ENCODE results near the gene KATNB1. TPM values are rescaled to one million over a fixed set of nuclear protein-coding genes. Genes with fewer than 3 reads are reported as not detected.
A peak's percentile ranks its signal among the peaks of the same experiment; 100 is the strongest.

Gene KATNB1
- polyA plus RNA-seq, 1 of the 3 experiments (the other 2 are of a cell fraction) = 43.7 TPM

GRCh38 chr16:57794849-57795430 is 59.4 kb downstream of the KATNB1 start:
- Histone ChIP-seq H3K27ac (ENCODE audit: low read depth in 2 of 2, low read length in 1 of 2) (no peak overlapping the region), H3F3A (replicated peaks; ENCODE audit: insufficient read depth) (peaks cover 3% of the 10 kb centered on the region), H2AFZ (ENCODE audit: low read depth) (no peak overlapping the region), H3K36me3 (replicated peaks in 1 of 2; ENCODE audit: control insufficient read depth in 1 of 2, insufficient read depth in 2 of 2, low read length in 1 of 2) (peaks cover 26 to 41% of the 10 kb centered on the region in 2 experiments), H3K9ac (no peak overlapping the region), H4K20me1 (ENCODE audit: insufficient read depth) (peaks cover 44% of the 10 kb centered on the region), H3K4me2 (no peak overlapping the region), H3K9me3 (no peaks in the 10 kb centered on the region), H3K79me2 (ENCODE audit: insufficient read depth) (peaks cover 82% of the 10 kb centered on the region), H3K9me2 (no peaks in the 10 kb centered on the region), H3K4me1 (ENCODE audit: control insufficient read depth in 1 of 2, insufficient read depth in 2 of 2, low read depth in 1 of 2, low read length in 1 of 2) (peaks cover 3 to 5% of the 10 kb centered on the region in 2 experiments; a peak in 2 of 4 replicates), H3K4me3 (ENCODE audit: low read depth in 2 of 2, low read length in 1 of 2) (no peak overlapping the region; a peak in 1 of 4 replicates), H3K27me3 (ENCODE audit: insufficient read depth) (no peaks in the 10 kb centered on the region)
- POLR2A ChIA-PET = interaction anchor here (1.1 kb wide), 1 partner anchor 19 kb away, joined by 3 read pairs; no protein-coding TSS in a partner anchor
- CTCF ChIA-PET = interaction anchor here (0.7 to 3.0 kb wide), 25 partner anchors 8 to 206 kb away, joined by 3 to 20 read pairs (median 4); partner anchors contain the start of genes USB1 and ZNF319
- no peak for TF ChIP-seq NRF1 (IDR thresholded peaks at IDR 0.05; ENCODE audit: low read depth, low read length)
- TF ChIP-seq USF2 (IDR thresholded peaks at IDR 0.05; ENCODE audit: borderline replicate concordance, low read depth, low read length) = no peak
- TF ChIP-seq FOXJ3 (CRISPR knock-in tag; IDR thresholded peaks at IDR 0.05) = no peak
- no peak for TF ChIP-seq RXRA (IDR thresholded peaks at IDR 0.05; ENCODE audit: borderline replicate concordance, low read depth)
- TF ChIP-seq RCOR1 (IDR thresholded peaks at IDR 0.05; ENCODE audit: low read length) = no peak
- TF ChIP-seq GABPA (IDR thresholded peaks at IDR 0.05; ENCODE audit: low read depth) = no peak
- 100% methylated on average over 2 of the region's 18 CpGs for WGBS (ENCODE audit: low lambda C conversion rate)
- no peak for DNase-seq

- Histone ChIP-seq H3K9me2 (no peaks in the 10 kb centered on the region), H4K20me1 (ENCODE audit: insufficient read depth) (peaks cover 49% of the 10 kb centered on the region), H2AFZ (ENCODE audit: low read depth) (no peak overlapping the region), H3K4me3 (ENCODE audit: low read depth in 2 of 2, low read length in 1 of 2) (no peak overlapping the region; a peak in 1 of 4 replicates), H3F3A (replicated peaks; ENCODE audit: insufficient read depth) (peaks cover 3% of the 10 kb centered on the region), H3K79me2 (ENCODE audit: insufficient read depth) (peaks cover 84% of the 10 kb centered on the region), H3K27me3 (ENCODE audit: insufficient read depth) (no peaks in the 10 kb centered on the region), H3K9ac (no peak overlapping the region), H3K4me2 (no peak overlapping the region), H3K4me1 (ENCODE audit: control insufficient read depth in 1 of 2, insufficient read depth in 2 of 2, low read depth in 1 of 2, low read length in 1 of 2) (peaks cover 7 to 9% of the 10 kb centered on the region in 2 experiments; a peak in 2 of 4 replicates), H3K36me3 (replicated peaks in 1 of 2; ENCODE audit: control insufficient read depth in 1 of 2, insufficient read depth in 2 of 2, low read length in 1 of 2) (peaks cover 26 to 37% of the 10 kb centered on the region in 2 experiments), H3K27ac (ENCODE audit: low read depth in 2 of 2, low read length in 1 of 2) (no peak overlapping the region), H3K9me3 (no peaks in the 10 kb centered on the region)
- ChIA-PET POLR2A (interaction anchor here (1.1 kb wide), 1 partner anchor 19 kb away, joined by 3 read pairs; no protein-coding TSS in a partner anchor), CTCF (interaction anchor here (0.6 to 3.0 kb wide), 22 partner anchors 8 to 1122 kb away, joined by 3 to 20 read pairs (median 4); partner anchors contain the start of genes USB1 and ZNF319)
- WGBS (ENCODE audit: low lambda C conversion rate) = 59% methylated on average over 7 of the region's 9 CpGs
- peak; percentile 80 for DNase-seq
- TF ChIP-seq IRF3 (IDR thresholded peaks at IDR 0.05; ENCODE audit: low read depth, low read length) (no peak), POLR2AphosphoS5 (IDR thresholded peaks at IDR 0.05; ENCODE audit: low read depth, low read length) (no peak), SIN3A (IDR thresholded peaks at IDR 0.05; ENCODE audit: borderline replicate concordance, low read depth, low read length) (no peak), YY1 (IDR thresholded peaks at IDR 0.05; ENCODE audit: low read depth) (no peak), NFIC (IDR thresholded peaks at IDR 0.05; ENCODE audit: borderline replicate concordance) (no peak), RAD21 (IDR thresholded peaks at IDR 0.05; ENCODE audit: low read length) (peak; percentile 62), CHD2 (IDR thresholded peaks at IDR 0.05; ENCODE audit: low read length, partially characterized antibody) (no peak), MXI1 (IDR thresholded peaks at IDR 0.05; ENCODE audit: low read depth, low read length) (peak; percentile 15; the same call in 1 of the 2 replicates), CTCF (IDR thresholded peaks at IDR 0.05) (peak; percentile 42), FOSL2 (IDR thresholded peaks at IDR 0.05; ENCODE audit: borderline replicate concordance, low read depth) (no peak), USF2 (IDR thresholded peaks at IDR 0.05; ENCODE audit: borderline replicate concordance, low read depth, low read length) (no peak), RCOR1 (IDR thresholded peaks at IDR 0.05; ENCODE audit: low read length) (no peak), RXRA (IDR thresholded peaks at IDR 0.05; ENCODE audit: borderline replicate concordance, low read depth) (no peak), GABPA (IDR thresholded peaks at IDR 0.05; ENCODE audit: low read depth) (no peak), FOXJ3 (CRISPR knock-in tag; IDR thresholded peaks at IDR 0.05) (no peak), SMC3 (IDR thresholded peaks at IDR 0.05; ENCODE audit: low read depth, low read length) (peak; percentile 57), ELF1 (IDR thresholded peaks at IDR 0.05) (no peak), EP300 (IDR thresholded peaks at IDR 0.05; ENCODE audit: borderline replicate concordance in 1 of 2, low read depth in 1 of 2, low read length in 1 of 2) (no peak), TCF12 (IDR thresholded peaks at IDR 0.05) (peak; percentile 42; the same call in 1 of the 2 replicates), FOXM1 (IDR thresholded peaks at IDR 0.05; ENCODE audit: low read depth) (no peak), EZH2phosphoT487 (IDR thresholded peaks at IDR 0.05; ENCODE audit: borderline replicate concordance, low read depth) (no peak)
Measured at GRCh38 chr16:57795431-57795878, 59.9 kb downstream of the KATNB1 start.
